GM18909 (cell line): ENCODE measurements around the gene ZNF792.
"Not testable (repeated sequence)": the region's sequence is repeated elsewhere in the genome, so short reads cannot be mapped to it uniquely, and the experiment has no call there.

Experiments used
- ATAC-seq: cut with Tn5 transposase; IDR thresholded peaks from one replicate; pipeline ENCODE4 v1.9.1; 2021; ENCODE audit warnings: mild to moderate bottlenecking; ENCODE audit not compliant: unreplicated experiment, poor library complexity

ZNF792 gene

GRCh38 chr19:34976611-34977010 is 12.6 kb upstream of the ZNF792 start:
- no peak for ATAC-seq

- no peak for ATAC-seq
Observed at GRCh38 chr19:34975056-34975455, 11.0 kb upstream of the ZNF792 start.

- no peak for ATAC-seq
Observed at GRCh38 chr19:34974646-34975045, 10.6 kb upstream of the ZNF792 start.

- ATAC-seq, result no peak
Observed at GRCh38 chr19:34972163-34972705, 8.2 kb upstream of the ZNF792 start.

- ATAC-seq, result not testable (repeated sequence)
Observed at GRCh38 chr19:34970185-34970780, 6.3 kb upstream of the ZNF792 start.

GRCh38 chr19:34969721-34970120 is 5.7 kb upstream of the ZNF792 start:
- no peak for ATAC-seq

GRCh38 chr19:34967551-34967950 is 3.5 kb upstream of the ZNF792 start:
- no peak for ATAC-seq

GRCh38 chr19:34965505-34965904 is 1.5 kb upstream of the ZNF792 start:
- not testable (repeated sequence) for ATAC-seq

GRCh38 chr19:34964598-34964997 is 569 bp upstream of the ZNF792 start:
- ATAC-seq, result no peak

- ATAC-seq, result no peak
Observed at GRCh38 chr19:34962687-34963572, 1.1 kb downstream of the ZNF792 start.

GRCh38 chr19:34961775-34962686 is 2.0 kb downstream of the ZNF792 start:
- no peak for ATAC-seq

- ATAC-seq, result no peak
Observed at GRCh38 chr19:34960940-34961679, 2.9 kb downstream of the ZNF792 start.

GRCh38 chr19:34960103-34960805 is 3.8 kb downstream of the ZNF792 start:
- ATAC-seq, result no peak

- ATAC-seq, result no peak
Observed at GRCh38 chr19:34959021-34959420, 5.0 kb downstream of the ZNF792 start.

- ATAC-seq, result no peak
Observed at GRCh38 chr19:34957830-34958751, 5.9 kb downstream of the ZNF792 start.

GRCh38 chr19:34953092-34953491 is 10.9 kb downstream of the ZNF792 start:
- no peak for ATAC-seq

- ATAC-seq, result no peak
Observed at GRCh38 chr19:34943861-34944573, 20.0 kb downstream of the ZNF792 start.

GRCh38 chr19:34938886-34939285 is 25.1 kb downstream of the ZNF792 start:
- ATAC-seq, result no peak
